ENCODE results near the gene DAGLA.
A peak's percentile ranks its signal among the peaks of the same experiment; 100 is the strongest.

- TF ChIP-seq CTCF (IDR thresholded peaks at IDR 0.05; ENCODE audit: extremely low read depth in 1 of 2, insufficient read depth in 1 of 2, low read depth in 1 of 2, low read length in 2 of 2) (no peak), POLR2A (IDR thresholded peaks at IDR 0.05; ENCODE audit: low read depth, low read length) (peak; percentile 16), POLR2AphosphoS5 (IDR thresholded peaks at IDR 0.05; ENCODE audit: insufficient read depth, low read depth, low read length) (peak; percentile 55), GATA2 (IDR thresholded peaks at IDR 0.05; ENCODE audit: insufficient read depth, insufficient read length, low read depth, low read length) (no peak), JUN (IDR thresholded peaks at IDR 0.05; ENCODE audit: borderline replicate concordance, insufficient read depth, insufficient read length, low read depth) (peak; percentile 40), MYC (IDR thresholded peaks at IDR 0.05; ENCODE audit: low read depth, low read length) (no peak), EZH2 (IDR thresholded peaks at IDR 0.05; ENCODE audit: borderline replicate concordance, low read depth, low read length, severe bottlenecking) (no peak), MAX (IDR thresholded peaks at IDR 0.05; ENCODE audit: insufficient read depth, insufficient read length) (no peak)
Measured at GRCh38 chr11:61718621-61719302, 38.6 kb downstream of the DAGLA start.

Measured in endothelial cell of umbilical vein (primary cell).